ENCODE measurements around the gene ADGRF3. TPM values are rescaled to one million over a fixed set of nuclear protein-coding genes. Genes with fewer than 3 reads are reported as not detected.

Gene ADGRF3
- total RNA-seq, 1 experiment from 2014 or later, result 0.09 TPM

GRCh38 chr2:26363958-26364357 is 17.4 kb upstream of the ADGRF3 start:
- Histone ChIP-seq H3K18ac (ENCODE audit: insufficient read length, low read depth, low read length) (no peak overlapping the region), H2BK15ac (ENCODE audit: low read depth, low read length) (no peak overlapping the region), H3K56ac (ENCODE audit: insufficient read length, low read depth, low read length) (no peak overlapping the region), H3K23me2 (ENCODE audit: insufficient read length, low read depth, low read length, poor library complexity, severe bottlenecking) (no peaks in the 10 kb centered on the region), H3K79me2 (ENCODE audit: insufficient read depth, low read length) (peaks cover 13% of the 10 kb centered on the region; the same call in 1 of the 2 replicates), H2BK120ac (ENCODE audit: low read depth, low read length, poor library complexity, severe bottlenecking) (no peak overlapping the region), H2BK5ac (ENCODE audit: insufficient read length, low read length) (no peak overlapping the region), H4K20me1 (ENCODE audit: control insufficient read depth, insufficient read depth, insufficient read length) (no peaks in the 10 kb centered on the region), H4K8ac (replicated peaks; ENCODE audit: insufficient read length, low read depth, low read length) (no peak overlapping the region), H3K23ac (ENCODE audit: insufficient read length, low read depth, low read length) (no peak overlapping the region), H3T11ph (ENCODE audit: low read length) (no peak overlapping the region), H2AK5ac (ENCODE audit: insufficient read length, low read length) (no peak overlapping the region), H3K4me2 (ENCODE audit: insufficient read depth, insufficient read length, low read length) (no peak overlapping the region), H4K91ac (ENCODE audit: insufficient read length, low read depth, low read length) (no peak overlapping the region), H3K79me1 (ENCODE audit: insufficient read depth, low read depth, low read length, poor library complexity, severe bottlenecking) (peaks cover 14% of the 10 kb centered on the region), H4K5ac (ENCODE audit: insufficient read length, low read depth, low read length) (no peak overlapping the region), H2AFZ (ENCODE audit: low read length) (no peak overlapping the region), H3K4me1 (ENCODE audit: insufficient read depth, low read length) (no peaks in the 10 kb centered on the region), H2BK12ac (ENCODE audit: insufficient read length, low read depth, low read length) (no peak overlapping the region), H3K14ac (ENCODE audit: insufficient read depth, low read length) (no peak overlapping the region), H2BK20ac (ENCODE audit: low read depth, low read length, poor library complexity, severe bottlenecking) (no peak overlapping the region), H3K9me3 (ENCODE audit: control insufficient read depth, low read depth, low read length) (no peaks in the 10 kb centered on the region), H3K9ac (ENCODE audit: extremely low read depth, insufficient read length, low read length) (no peak overlapping the region), H3K4ac (ENCODE audit: low read depth, low read length) (no peak overlapping the region), H3K27me3 (ENCODE audit: insufficient read depth, low read length) (no peaks in the 10 kb centered on the region), H3K27ac (ENCODE audit: insufficient read length, low read depth, low read length) (no peak overlapping the region)
- Mint-ChIP-seq H3K27ac (no peak overlapping the region), H3K4me3 (no peak overlapping the region), H3K9me3 (no peaks in the 10 kb centered on the region), H3K27me3 (ENCODE audit: low read depth) (no peaks in the 10 kb centered on the region), H3K36me3 (ENCODE audit: insufficient read depth in 1 of 3, low read depth in 3 of 3) (peaks cover 11 to 17% (median 16%) of the 10 kb centered on the region in 3 experiments; a peak in 6 of 7 replicates), H3K4me1 (peaks cover 0 to 3% of the 10 kb centered on the region in 2 experiments; a peak in 1 of 4 replicates)
- WGBS (ENCODE audit: extremely low coverage, insufficient read length, low lambda C conversion rate), result no CpG with 5 or more reads among the region's 3 CpGs
- DNase-seq, result no peak
- TF ChIP-seq CTCF (conservative IDR thresholded peaks at IDR 0.05), result no peak

Measured in H9 (cell line).